ENCODE data around the gene TUBA4B.

TUBA4B gene

GRCh38 chr2:219277703-219278654 is 24.9 kb downstream of the TUBA4B start:
- peak; percentile 80 for DNase-seq (ENCODE audit: extremely low spot score)
- CTCF ChIA-PET, result interaction anchor here (0.6 to 5.2 kb wide), 9 partner anchors 12 to 458 kb away, joined by 3 to 36 read pairs (median 3); partner anchors contain the start of genes GLB1L and STK16
- TF ChIP-seq ZNF384 (IDR thresholded peaks at IDR 0.05), result no peak
- TF ChIP-seq ARNT (IDR thresholded peaks at IDR 0.05), result no peak
- no peak for TF ChIP-seq L3MBTL2 (conservative IDR thresholded peaks at IDR 0.05)
- TF ChIP-seq PKNOX1 (IDR thresholded peaks at IDR 0.05), result no peak
- TF ChIP-seq LEF1 (IDR thresholded peaks at IDR 0.05; ENCODE audit: borderline replicate concordance), result no peak
- no peak for TF ChIP-seq NFRKB (IDR thresholded peaks at IDR 0.05)
- TF ChIP-seq HDGF (IDR thresholded peaks at IDR 0.05; ENCODE audit: borderline replicate concordance), result no peak
- no peak for TF ChIP-seq CTBP1 (IDR thresholded peaks at IDR 0.05; ENCODE audit: borderline replicate concordance)
- no peak for TF ChIP-seq ELF4 (IDR thresholded peaks at IDR 0.05)
- TF ChIP-seq FOXM1 (IDR thresholded peaks at IDR 0.05; ENCODE audit: borderline replicate concordance), result no peak
- TF ChIP-seq TARDBP (IDR thresholded peaks at IDR 0.05), result no peak
- TF ChIP-seq BHLHE40 (IDR thresholded peaks at IDR 0.05; ENCODE audit: borderline replicate concordance), result no peak
- no peak for TF ChIP-seq SUZ12 (IDR thresholded peaks at IDR 0.05)
- no peak for TF ChIP-seq SP1 (IDR thresholded peaks at IDR 0.05)
- no peak for TF ChIP-seq FOXA1 (IDR thresholded peaks at IDR 0.05)
- TF ChIP-seq FOXK2 (IDR thresholded peaks at IDR 0.05), result no peak
- POLR2A ChIA-PET, result interaction anchor here (0.6 to 2.7 kb wide), 7 partner anchors 16 to 579 kb away, joined by 3 to 22 read pairs (median 5); partner anchors contain the start of genes ABCB6, GLB1L and STK16

GRCh38 chr2:219278655-219279150 is 25.7 kb downstream of the TUBA4B start:
- ChIA-PET POLR2A (interaction anchor here (0.6 to 2.7 kb wide), 9 partner anchors 11 to 580 kb away, joined by 3 to 22 read pairs (median 5); partner anchors contain the start of genes GLB1L and STK16), CTCF (interaction anchor here (1.4 to 5.2 kb wide), 3 partner anchors 16 to 110 kb away, joined by 5 to 36 read pairs (median 5); no protein-coding TSS in a partner anchor)
- no peak for TF ChIP-seq TARDBP (IDR thresholded peaks at IDR 0.05)
- TF ChIP-seq L3MBTL2 (conservative IDR thresholded peaks at IDR 0.05), result 0 out of 2 replicates have a peak, but pooled peaks have one; percentile 14
- no peak for TF ChIP-seq FOXK2 (IDR thresholded peaks at IDR 0.05)
- TF ChIP-seq PKNOX1 (IDR thresholded peaks at IDR 0.05), result peak; percentile 77; the same call in 1 of the 2 replicates
- TF ChIP-seq ELF4 (IDR thresholded peaks at IDR 0.05), result no peak
- no peak for TF ChIP-seq FOXA1 (IDR thresholded peaks at IDR 0.05)
- TF ChIP-seq FOXM1 (IDR thresholded peaks at IDR 0.05; ENCODE audit: borderline replicate concordance), result no peak
- TF ChIP-seq ZNF384 (IDR thresholded peaks at IDR 0.05), result no peak
- TF ChIP-seq SUZ12 (IDR thresholded peaks at IDR 0.05), result no peak
- no peak for DNase-seq (ENCODE audit: extremely low spot score)

- ChIA-PET CTCF (interaction anchor here (1.4 to 5.2 kb wide), 3 partner anchors 15 to 109 kb away, joined by 5 to 36 read pairs (median 5); no protein-coding TSS in a partner anchor), POLR2A (interaction anchor here (0.6 to 2.7 kb wide), 9 partner anchors 10 to 72 kb away, joined by 3 to 22 read pairs (median 5); partner anchors contain the start of genes GLB1L and STK16)
- TF ChIP-seq L3MBTL2 (conservative IDR thresholded peaks at IDR 0.05) (no peak), ARNT (IDR thresholded peaks at IDR 0.05) (no peak), SP1 (IDR thresholded peaks at IDR 0.05) (no peak), FOXA1 (IDR thresholded peaks at IDR 0.05) (no peak), FOXM1 (IDR thresholded peaks at IDR 0.05; ENCODE audit: borderline replicate concordance) (peak; percentile 13; the same call in 1 of the 2 replicates), BHLHE40 (IDR thresholded peaks at IDR 0.05; ENCODE audit: borderline replicate concordance) (no peak), HDGF (IDR thresholded peaks at IDR 0.05; ENCODE audit: borderline replicate concordance) (no peak)
- DNase-seq (ENCODE audit: extremely low spot score), result peak; percentile 98
Measured at GRCh38 chr2:219279151-219279915, 26.3 kb downstream of the TUBA4B start, which contains the start of gene DNAJB2. TSS of gene DNAJB2 (plus strand) at chr2:219279366. CDS start at chr2:219279834, 468 bp downstream.

- no peak for TF ChIP-seq ZNF384 (IDR thresholded peaks at IDR 0.05)
- TF ChIP-seq CTBP1 (IDR thresholded peaks at IDR 0.05; ENCODE audit: borderline replicate concordance), result no peak
- no peak for TF ChIP-seq ARNT (IDR thresholded peaks at IDR 0.05)
- no peak for TF ChIP-seq SUZ12 (IDR thresholded peaks at IDR 0.05)
- CTCF ChIA-PET, result interaction anchor here (5.2 kb wide), 1 partner anchor 15 kb away, joined by 36 read pairs; no protein-coding TSS in a partner anchor
- POLR2A ChIA-PET, result interaction anchor here (0.6 to 1.6 kb wide), 2 partner anchors 11 to 19 kb away, joined by 3 to 6 read pairs; no protein-coding TSS in a partner anchor
- DNase-seq (ENCODE audit: extremely low spot score), result no peak
Measured at GRCh38 chr2:219279916-219280516, 27.0 kb downstream of the TUBA4B start.

GRCh38 chr2:219280651-219281050 is 27.6 kb downstream of the TUBA4B start:
- DNase-seq (ENCODE audit: extremely low spot score), result no peak
- no peak for TF ChIP-seq HDGF (IDR thresholded peaks at IDR 0.05; ENCODE audit: borderline replicate concordance)
- TF ChIP-seq FOXA1 (IDR thresholded peaks at IDR 0.05), result no peak
- POLR2A ChIA-PET, result no interaction called here
- CTCF ChIA-PET, result interaction anchor here (5.2 kb wide), 1 partner anchor 14 kb away, joined by 36 read pairs; no protein-coding TSS in a partner anchor
